Smooth muscle cell (in vitro differentiated cells): ENCODE measurements around the gene WNK2. TPM values are rescaled to one million over a fixed set of nuclear protein-coding genes. Genes with fewer than 3 reads are reported as not detected.

ENCODE experiments used
- DNase-seq: peaks from one replicate; lab custom pipeline; 2025; ENCODE audit not compliant: unreplicated experiment; lab: John Stamatoyannopoulos, UW
- H2AFZ ChIP-seq: fragments of 200-600 bp; sonication (generic); 2 replicates; pipeline ENCODE4 v1.6.0; 2016; ENCODE audit warnings: antibody characterized with exemption, low read depth, mild to moderate bottlenecking
- H3F3A ChIP-seq: fragments of 200-600 bp; sonication (generic); 2 replicates; pipeline ENCODE4 v1.6.0; 2017; ENCODE audit warnings: antibody characterized with exemption, low read depth
- H3K27ac ChIP-seq: fragments of 200-600 bp; sonication (generic); 2 replicates; pipeline ENCODE4 v1.5.1; 2016; ENCODE audit warnings: low read depth, mild to moderate bottlenecking
- H3K27me3 ChIP-seq: fragments of 200-600 bp; sonication (generic); 2 replicates; pipeline ENCODE4 v1.6.1; 2016; ENCODE audit warnings: low read depth, mild to moderate bottlenecking
- H3K36me3 ChIP-seq: fragments of 200-600 bp; sonication (generic); 2 replicates; pipeline ENCODE4 v1.5.1; 2016; ENCODE audit warnings: low read depth
- H3K4me1 ChIP-seq: fragments of 200-600 bp; sonication (generic); 2 replicates; pipeline ENCODE4 v1.5.1; 2016; ENCODE audit warnings: low read depth
- H3K4me2 ChIP-seq: fragments of 200-600 bp; sonication (generic); 2 replicates; pipeline ENCODE4 v1.6.0; 2016; ENCODE audit warnings: mild to moderate bottlenecking
- H3K4me3 ChIP-seq: fragments of 200-600 bp; sonication (generic); 2 replicates; pipeline ENCODE4 v1.5.1; 2016; ENCODE audit warnings: mild to moderate bottlenecking
- H3K79me2 ChIP-seq: fragments of 200-600 bp; sonication (generic); 2 replicates; pipeline ENCODE4 v1.6.0; 2016; ENCODE audit warnings: low read depth, mild to moderate bottlenecking
- H3K9ac ChIP-seq: fragments of 200-600 bp; sonication (generic); 2 replicates; pipeline ENCODE4 v1.6.0; 2016; ENCODE audit warnings: low read depth
- H3K9me3 ChIP-seq: fragments of 200-600 bp; sonication (generic); replicated peaks from 2 replicates; pipeline ENCODE4 v1.5.1; 2016; ENCODE audit warnings: low read depth
- H4K20me1 ChIP-seq: fragments of 200-600 bp; sonication (generic); 2 replicates; pipeline ENCODE4 v1.6.0; 2016; ENCODE audit warnings: low read depth
- CTCF ChIP-seq: fragments of 200-600 bp; sonication (generic); IDR thresholded peaks from 2 replicates; pipeline ENCODE4 v1.5.1; 2017; ENCODE audit warnings: borderline replicate concordance, mild to moderate bottlenecking, antibody characterized with exemption; ENCODE audit not compliant: insufficient read depth, poor library complexity, severe bottlenecking
- WGBS: methylation state at CpG from one replicate; pipeline ENCODE4 v1.1.7; 2016; ENCODE audit warnings: low lambda C conversion rate; 5-methylcytosine and 5-hydroxymethylcytosine counted together
- polyA plus RNA-seq: library from polyadenylated mRNA; unstranded; fragments of >200 nt; fragmentation: Nextera tagmentation; extraction: Ambion mirVana; gene quantifications from 2 replicates; pipeline ENCODE4 v1.2.1, GENCODE V29; 2016
- total RNA-seq: library from RNA; depleted of rRNA; stranded (reverse); fragments of >200 nt; gene quantifications from 2 replicates; pipeline ENCODE4 v1.2.3, GENCODE V29; 2014

Gene WNK2
- total and polyA plus RNA-seq, 2 experiments from 2014 or later: 0.27 to 0.31 TPM

GRCh38 chr9:93228453-93228852 is 44.5 kb downstream of the WNK2 start:
- Histone ChIP-seq H4K20me1 (no peaks in the 10 kb centered on the region), H2AFZ (no peak overlapping the region), H3K79me2 (no peaks in the 10 kb centered on the region), H3K4me2 (no peak overlapping the region), H3K27me3 (no peaks in the 10 kb centered on the region), H3F3A (no peaks in the 10 kb centered on the region), H3K9me3 (no peaks in the 10 kb centered on the region), H3K4me3 (no peak overlapping the region), H3K27ac (no peak overlapping the region), H3K9ac (no peak overlapping the region), H3K36me3 (no peaks in the 10 kb centered on the region), H3K4me1 (no peaks in the 10 kb centered on the region)
- WGBS: 91% methylated on average over 8 of the region's 8 CpGs
- no peak for DNase-seq
- no peak for TF ChIP-seq CTCF

- WGBS: 93% methylated on average over 14 of the region's 14 CpGs
- Histone ChIP-seq H3K4me3 (no peak overlapping the region), H2AFZ (no peak overlapping the region), H3K27ac (no peak overlapping the region), H3K27me3 (no peaks in the 10 kb centered on the region), H3K4me2 (no peak overlapping the region), H3F3A (no peaks in the 10 kb centered on the region), H4K20me1 (no peaks in the 10 kb centered on the region), H3K9ac (no peak overlapping the region), H3K4me1 (no peaks in the 10 kb centered on the region), H3K79me2 (no peaks in the 10 kb centered on the region), H3K9me3 (no peaks in the 10 kb centered on the region), H3K36me3 (no peaks in the 10 kb centered on the region)
- DNase-seq: no peak
- no peak for TF ChIP-seq CTCF
These were observed 45.7 kb downstream of the WNK2 start for GRCh38 chr9:93229636-93230035.

- Histone ChIP-seq H3K4me3 (no peak overlapping the region), H3F3A (no peaks in the 10 kb centered on the region), H3K4me1 (no peaks in the 10 kb centered on the region), H3K27ac (no peak overlapping the region), H2AFZ (no peak overlapping the region), H3K4me2 (no peak overlapping the region), H3K79me2 (no peaks in the 10 kb centered on the region), H3K27me3 (no peaks in the 10 kb centered on the region), H4K20me1 (no peaks in the 10 kb centered on the region), H3K9ac (no peak overlapping the region), H3K9me3 (no peaks in the 10 kb centered on the region), H3K36me3 (no peaks in the 10 kb centered on the region)
- DNase-seq: no peak
- TF ChIP-seq CTCF: no peak
- 96% methylated on average over 5 of the region's 6 CpGs for WGBS
These were observed 46.2 kb downstream of the WNK2 start for GRCh38 chr9:93230185-93230584.

GRCh38 chr9:93230601-93231000 is 46.7 kb downstream of the WNK2 start:
- Histone ChIP-seq H3K79me2 (no peaks in the 10 kb centered on the region), H3F3A (no peaks in the 10 kb centered on the region), H3K4me2 (no peak overlapping the region), H3K9me3 (no peaks in the 10 kb centered on the region), H4K20me1 (no peaks in the 10 kb centered on the region), H3K27me3 (no peaks in the 10 kb centered on the region), H3K9ac (no peak overlapping the region), H3K4me3 (no peak overlapping the region), H3K36me3 (no peaks in the 10 kb centered on the region), H2AFZ (no peak overlapping the region), H3K27ac (no peak overlapping the region), H3K4me1 (no peaks in the 10 kb centered on the region)
- no peak for TF ChIP-seq CTCF
- WGBS: 94% methylated on average over 15 of the region's 15 CpGs
- DNase-seq: no peak
